Activated naive CD4-positive, alpha-beta T cell treated with Interleukin-2 at 50 U/mL for 16 hours (primary cell): ENCODE measurements around the gene MGMT.

Source experiments
- DNase-seq: peaks from one replicate; pipeline ENCODE4 v3.0.0-alpha.2; 2020

MGMT gene

GRCh38 chr10:129629911-129630310, 162.9 kb downstream of the MGMT start:
- DNase-seq: no peak

GRCh38 chr10:129631006-129631405, 164.0 kb downstream of the MGMT start:
- no peak for DNase-seq

GRCh38 chr10:129631870-129632623, 165.0 kb downstream of the MGMT start:
- no peak for DNase-seq

GRCh38 chr10:129637010-129637409, 170.0 kb downstream of the MGMT start:
- no peak for DNase-seq

- no peak for DNase-seq
Measured at GRCh38 chr10:129637846-129638245, 170.8 kb downstream of the MGMT start.

GRCh38 chr10:129641351-129641750, 174.3 kb downstream of the MGMT start:
- DNase-seq: no peak

GRCh38 chr10:129641982-129642381, 174.9 kb downstream of the MGMT start:
- no peak for DNase-seq

GRCh38 chr10:129642427-129642826, 175.4 kb downstream of the MGMT start:
- DNase-seq: no peak

GRCh38 chr10:129643266-129643665, 176.2 kb downstream of the MGMT start:
- DNase-seq: no peak

GRCh38 chr10:129645487-129645886, 178.4 kb downstream of the MGMT start:
- DNase-seq: no peak

- DNase-seq: no peak
Measured at GRCh38 chr10:129646973-129647372, 179.9 kb downstream of the MGMT start.

GRCh38 chr10:129647590-129647989, 180.5 kb downstream of the MGMT start:
- DNase-seq: no peak

- no peak for DNase-seq
Measured at GRCh38 chr10:129648856-129649255, 181.8 kb downstream of the MGMT start.

- DNase-seq: no peak
Measured at GRCh38 chr10:129652021-129652420, 185.0 kb downstream of the MGMT start.

- no peak for DNase-seq
Measured at GRCh38 chr10:129652521-129653201, 185.6 kb downstream of the MGMT start.

- DNase-seq: no peak
Measured at GRCh38 chr10:129653428-129653827, 186.4 kb downstream of the MGMT start.

- no peak for DNase-seq
Measured at GRCh38 chr10:129653861-129654260, 186.8 kb downstream of the MGMT start.

GRCh38 chr10:129654461-129654860, 187.4 kb downstream of the MGMT start:
- DNase-seq: no peak

GRCh38 chr10:129655007-129655678, 188.1 kb downstream of the MGMT start:
- DNase-seq: no peak

- DNase-seq: no peak
Measured at GRCh38 chr10:129655679-129656031, 188.6 kb downstream of the MGMT start.

GRCh38 chr10:129656642-129657041, 189.6 kb downstream of the MGMT start:
- DNase-seq: no peak

- DNase-seq: no peak
Measured at GRCh38 chr10:129657297-129658017, 190.4 kb downstream of the MGMT start.

GRCh38 chr10:129658376-129659072, 191.5 kb downstream of the MGMT start:
- DNase-seq: no peak
